HG02840 (cell line): ENCODE measurements around the gene TPSAB1.
"Not testable (repeated sequence)": the region's sequence is repeated elsewhere in the genome, so short reads cannot be mapped to it uniquely, and the experiment has no call there.

Source experiments
- ATAC-seq: cut with Tn5 transposase; IDR thresholded peaks from one replicate; pipeline ENCODE4 v1.9.1; 2021; ENCODE audit warnings: mild to moderate bottlenecking, moderate library complexity, moderate number of reproducible peaks; ENCODE audit not compliant: unreplicated experiment, low FRiP score

Gene TPSAB1

DNA sequence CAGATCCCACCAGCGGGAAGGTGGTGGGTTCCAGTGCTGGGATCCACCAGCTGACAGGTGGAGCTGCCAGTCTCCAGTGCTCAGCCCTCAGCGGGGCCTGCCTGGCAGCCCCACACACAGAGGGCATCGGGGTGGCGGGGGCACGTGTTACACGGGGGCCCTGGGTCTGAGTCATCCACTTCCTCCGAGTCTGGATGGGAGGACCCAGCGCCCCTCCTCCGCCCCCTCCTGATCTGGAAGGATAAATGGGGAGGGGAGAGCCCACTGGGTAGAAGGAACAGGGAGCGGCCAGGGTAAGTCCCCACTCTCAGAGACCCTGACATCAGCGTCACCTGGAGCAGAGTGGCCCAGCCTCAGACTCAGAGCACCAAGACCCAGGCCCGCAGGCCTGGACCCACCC is at the start of gene TPSAB1:
TSS of gene TPSAB1 (plus strand) at position 270 of the 400 bp plus-strand sequence. CDS start 234 bp downstream, outside the sequence.
- not testable (repeated sequence) for ATAC-seq

DNA sequence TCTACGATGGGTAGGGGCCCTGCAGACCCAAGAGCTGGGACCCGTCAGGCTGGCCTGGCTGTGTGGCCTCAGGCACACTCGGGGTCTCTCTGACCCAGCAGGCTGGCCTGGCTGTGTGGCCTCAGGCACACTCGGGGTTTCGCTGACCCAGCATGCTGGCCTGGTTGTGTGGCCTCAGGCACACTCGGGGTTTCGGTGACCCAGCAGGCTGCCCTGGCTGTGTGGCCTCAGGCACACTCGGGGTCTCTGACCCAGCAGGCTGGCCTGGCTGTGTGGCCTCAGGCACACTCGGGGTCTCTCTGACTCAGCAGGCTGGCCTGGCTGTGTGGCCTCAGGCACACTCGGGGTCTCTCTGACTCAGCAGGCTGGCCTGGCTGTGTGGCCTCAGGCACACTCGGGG is 49.7 kb upstream of the TPSAB1 start:
- ATAC-seq: not testable (repeated sequence)

DNA sequence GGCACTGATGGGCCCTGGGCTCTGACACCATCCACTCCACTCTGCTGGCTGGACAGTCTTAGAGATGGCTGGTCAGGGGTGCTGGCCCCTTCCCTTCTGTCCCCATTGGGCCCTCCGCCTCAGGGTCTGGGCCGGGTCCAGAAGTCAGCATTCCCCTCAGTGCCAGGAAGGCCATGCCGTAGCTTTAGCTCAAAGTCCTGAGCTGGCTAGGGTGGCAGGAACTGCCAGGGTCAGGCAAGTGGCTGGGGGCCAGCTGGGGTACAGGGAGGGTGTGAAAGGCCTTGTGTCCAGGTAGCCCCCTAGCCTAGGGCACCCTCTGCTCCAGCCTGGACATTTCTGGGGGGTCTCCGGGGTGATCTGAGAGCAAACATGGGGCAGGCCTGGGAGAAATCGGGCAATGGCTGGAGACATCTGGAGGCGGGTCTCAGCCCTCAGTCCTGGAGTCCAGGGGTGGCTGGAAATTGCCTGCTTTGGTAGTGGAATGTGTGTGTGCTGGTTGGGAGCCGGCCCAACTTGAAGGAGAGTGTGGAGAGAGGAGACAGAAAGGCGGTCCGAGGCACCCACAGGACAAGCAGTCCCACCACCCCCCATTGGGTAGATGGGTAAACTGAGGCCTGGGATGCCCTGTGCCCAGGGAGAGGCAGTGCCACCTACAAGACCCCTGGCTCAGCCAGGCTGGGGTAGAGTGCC is 48.0 kb upstream of the TPSAB1 start:
- no peak for ATAC-seq

DNA sequence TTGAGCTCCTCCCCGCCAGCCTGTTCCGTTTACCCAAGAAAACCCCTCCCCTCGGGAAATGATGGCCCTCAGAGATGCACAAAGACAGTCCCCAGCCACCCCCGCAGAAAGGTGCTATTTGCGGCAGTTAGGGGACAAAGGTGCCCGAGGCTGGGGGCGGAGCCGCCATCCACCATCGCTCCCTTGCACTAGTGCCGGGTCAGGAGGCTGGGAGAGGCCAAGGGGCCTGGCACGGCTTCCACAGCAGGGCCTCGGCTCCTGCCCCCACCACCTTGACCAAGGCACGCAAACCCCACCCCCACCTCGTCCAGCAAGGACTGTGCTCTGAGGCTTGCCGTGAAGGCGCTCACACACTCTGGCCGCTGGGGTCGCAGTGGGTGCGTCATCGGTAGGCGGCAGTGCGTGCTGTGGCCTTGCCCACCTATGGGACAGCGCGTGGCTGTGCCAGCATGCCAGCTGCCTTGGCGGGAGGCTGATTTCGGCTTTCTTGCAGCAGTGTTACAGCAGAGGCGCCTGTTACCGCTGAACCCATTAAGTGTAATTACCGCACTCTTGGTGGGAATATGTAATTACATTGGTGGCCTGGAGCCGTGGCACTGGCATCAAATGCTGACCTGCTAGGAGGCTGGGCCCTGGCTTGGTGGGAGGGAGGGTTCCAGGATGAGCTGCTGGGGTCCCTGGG is 47.2 kb upstream of the TPSAB1 start:
- no peak for ATAC-seq

DNA sequence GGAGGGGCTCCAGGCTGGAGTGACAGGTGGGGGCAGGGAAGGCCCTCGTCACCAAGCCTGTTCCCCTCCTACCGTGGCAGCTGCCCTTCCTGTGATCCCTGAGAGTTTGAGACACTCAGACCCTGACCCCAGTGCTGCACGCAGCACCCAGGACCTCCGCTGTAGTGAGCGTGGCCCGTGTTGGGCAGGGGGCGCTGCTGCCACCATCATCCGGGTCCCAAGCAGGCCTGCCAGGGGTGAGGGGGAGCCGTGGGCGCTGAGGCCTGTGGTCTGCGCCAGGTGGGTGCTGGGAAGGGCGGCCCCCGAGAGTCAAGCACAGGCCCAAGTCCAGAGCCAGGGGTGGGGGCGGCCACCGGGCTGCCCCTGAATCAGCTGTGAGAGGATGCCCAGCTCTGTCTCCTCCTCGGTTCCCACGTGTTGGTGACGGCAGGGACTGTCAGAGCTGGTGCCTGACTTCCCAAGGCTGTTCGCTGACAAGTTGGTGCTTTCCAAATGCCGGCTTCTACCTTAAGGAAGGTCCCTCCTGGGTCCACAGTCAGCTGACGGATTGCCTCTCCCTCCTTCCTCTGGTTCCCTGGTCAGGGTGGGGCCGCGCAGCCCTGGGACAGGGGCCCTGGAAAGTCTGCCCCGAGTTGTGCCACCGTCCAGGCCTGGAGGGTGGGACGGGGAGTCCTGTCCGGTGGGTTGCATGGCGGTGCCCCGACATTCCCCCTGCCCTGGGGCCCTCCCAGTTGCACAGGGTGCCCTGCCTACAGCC is 46.5 kb upstream of the TPSAB1 start:
- ATAC-seq: no peak

DNA sequence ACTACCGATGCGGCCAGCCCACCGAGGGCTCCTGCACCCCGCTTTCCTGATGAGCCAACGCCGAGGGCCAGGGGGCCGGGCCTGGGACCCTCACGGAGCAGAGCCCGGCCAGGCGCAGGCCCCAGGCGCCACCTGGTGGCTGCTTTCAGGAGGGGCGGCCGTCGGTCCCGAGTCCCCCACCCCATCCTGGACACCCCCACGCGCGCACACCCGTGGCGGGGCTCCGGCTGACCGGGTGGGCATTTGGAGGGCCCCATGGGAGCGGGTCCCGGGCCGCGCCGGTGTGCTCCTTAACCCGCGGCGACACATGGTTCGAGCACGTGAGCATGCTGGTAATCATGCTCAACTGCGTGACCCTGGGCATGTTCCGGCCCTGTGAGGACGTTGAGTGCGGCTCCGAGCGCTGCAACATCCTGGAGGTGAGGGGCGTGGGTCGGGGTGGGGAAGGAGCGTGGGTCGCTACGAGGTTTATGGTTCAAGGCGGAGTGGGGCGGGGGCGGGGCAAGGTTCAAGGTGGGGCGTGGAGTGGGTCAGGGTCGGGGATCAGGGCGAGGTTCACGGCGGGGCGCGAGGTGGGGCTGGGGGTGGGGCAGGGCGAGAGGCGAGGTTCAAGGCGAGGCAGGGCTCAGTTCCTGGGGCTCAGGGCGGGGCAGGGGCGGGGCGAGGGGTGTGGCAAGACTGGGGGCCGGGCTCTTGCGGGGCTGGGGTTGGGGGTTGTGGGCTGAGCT is 45.7 kb upstream of the TPSAB1 start:
- ATAC-seq: no peak

DNA sequence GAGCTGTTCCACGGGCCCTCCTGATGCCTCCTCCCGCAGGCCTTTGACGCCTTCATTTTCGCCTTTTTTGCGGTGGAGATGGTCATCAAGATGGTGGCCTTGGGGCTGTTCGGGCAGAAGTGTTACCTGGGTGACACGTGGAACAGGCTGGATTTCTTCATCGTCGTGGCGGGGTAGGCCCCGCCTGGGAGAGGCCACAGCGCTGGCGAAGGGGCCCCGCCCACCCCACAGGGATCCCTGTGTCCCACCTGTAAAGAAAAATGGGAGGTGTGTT is 45.2 kb upstream of the TPSAB1 start:
- no peak for ATAC-seq

DNA sequence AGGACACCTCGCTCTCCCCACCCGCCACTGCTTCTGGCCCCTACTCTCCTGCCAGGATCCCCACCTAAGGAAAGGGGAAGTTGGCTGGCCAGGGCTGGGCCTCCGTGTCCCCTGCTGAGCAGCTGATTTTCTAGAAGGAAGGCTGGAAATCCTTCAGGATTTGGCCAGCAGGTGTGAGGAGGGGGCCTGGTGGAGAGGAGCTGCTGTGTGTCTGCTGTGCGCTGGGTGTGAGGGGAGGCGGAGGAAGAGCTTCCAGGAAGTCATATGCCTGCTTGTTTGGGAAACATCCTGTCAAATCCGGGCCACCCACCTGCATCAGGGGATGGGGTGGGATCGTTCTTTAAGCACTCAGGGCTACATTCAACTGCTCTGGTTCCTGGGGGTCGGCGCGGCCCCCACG is 44.0 kb upstream of the TPSAB1 start:
- ATAC-seq: no peak

DNA sequence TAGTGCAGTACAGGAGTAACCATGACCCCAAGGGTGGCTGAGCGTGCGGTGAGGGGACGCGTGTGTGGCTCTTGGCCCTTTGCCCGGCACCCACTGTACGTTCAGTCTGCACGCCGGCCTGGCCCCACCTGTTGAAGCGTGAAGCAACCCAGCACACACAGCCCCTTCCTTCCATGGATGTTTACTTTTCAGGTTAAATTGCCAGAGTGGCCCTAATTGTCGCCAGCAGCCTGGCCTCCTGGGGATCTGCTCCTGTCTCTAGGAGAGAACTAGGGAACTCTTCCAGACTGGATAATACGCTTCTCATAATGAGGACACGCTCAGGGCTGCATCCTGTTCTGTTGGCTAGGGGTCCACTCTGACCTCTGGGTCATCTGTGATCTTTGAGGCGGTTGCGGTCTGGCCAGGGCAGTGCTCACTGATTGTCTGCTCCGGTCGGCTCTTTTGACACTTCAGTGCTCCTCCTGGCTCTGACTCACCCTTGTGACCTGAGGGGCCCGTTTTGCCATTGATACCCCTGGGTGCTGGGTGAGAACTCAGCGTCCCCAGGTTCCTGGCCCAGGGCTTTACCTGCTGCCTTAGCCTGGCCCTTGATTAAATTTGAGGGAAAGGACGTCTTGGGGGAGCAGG is 43.2 kb upstream of the TPSAB1 start:
- no peak for ATAC-seq

DNA sequence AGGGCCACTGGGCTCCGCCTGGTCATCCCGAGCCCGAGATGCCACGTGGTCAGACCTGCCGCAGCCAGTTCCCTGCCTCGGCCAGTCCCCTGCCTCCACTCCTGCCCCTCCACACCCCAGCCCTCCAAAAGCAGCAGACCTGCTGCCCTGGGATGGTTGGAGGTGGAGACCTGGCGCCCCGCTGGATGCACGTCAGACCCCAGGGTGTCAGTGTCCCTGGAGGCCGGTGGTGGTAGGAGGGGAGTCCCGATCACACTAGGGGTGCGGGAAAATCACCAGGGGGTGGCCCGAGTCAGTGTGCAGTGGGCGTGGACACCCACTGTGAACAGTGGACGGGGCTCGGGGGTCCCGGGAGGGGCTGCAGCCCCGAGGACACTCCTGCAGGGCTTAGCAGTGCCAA is 42.3 kb upstream of the TPSAB1 start:
- no peak for ATAC-seq

DNA sequence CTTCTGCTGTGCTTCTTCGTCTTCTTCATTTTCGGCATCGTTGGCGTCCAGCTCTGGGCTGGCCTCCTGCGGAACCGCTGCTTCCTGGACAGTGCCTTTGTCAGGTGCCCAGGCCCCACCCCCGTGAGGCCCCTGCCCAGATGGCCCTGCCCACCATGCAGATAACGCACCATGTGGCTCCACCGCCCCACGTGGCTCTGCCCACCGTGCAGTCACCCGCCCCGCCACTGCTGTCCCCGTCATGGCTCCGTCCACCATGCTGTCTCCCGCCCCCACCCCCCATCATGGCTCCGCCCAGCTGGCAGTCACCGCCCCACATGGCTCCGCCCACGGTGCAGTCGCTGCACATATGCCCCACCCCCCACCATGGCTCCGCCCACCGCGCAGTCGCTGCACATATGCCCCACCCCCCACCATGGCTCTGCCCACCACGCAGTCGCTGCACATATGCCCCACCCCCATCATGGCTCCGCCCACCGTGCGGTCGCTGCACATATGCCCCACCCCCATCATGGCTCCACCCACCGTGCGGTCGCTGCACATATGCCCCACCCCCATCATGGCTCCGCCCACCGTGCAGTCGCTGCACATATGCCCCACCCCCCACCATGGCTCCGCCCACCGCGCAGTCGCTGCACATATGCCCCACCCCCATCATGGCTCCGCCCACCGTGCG is 41.7 kb upstream of the TPSAB1 start:
- not testable (repeated sequence) for ATAC-seq

DNA sequence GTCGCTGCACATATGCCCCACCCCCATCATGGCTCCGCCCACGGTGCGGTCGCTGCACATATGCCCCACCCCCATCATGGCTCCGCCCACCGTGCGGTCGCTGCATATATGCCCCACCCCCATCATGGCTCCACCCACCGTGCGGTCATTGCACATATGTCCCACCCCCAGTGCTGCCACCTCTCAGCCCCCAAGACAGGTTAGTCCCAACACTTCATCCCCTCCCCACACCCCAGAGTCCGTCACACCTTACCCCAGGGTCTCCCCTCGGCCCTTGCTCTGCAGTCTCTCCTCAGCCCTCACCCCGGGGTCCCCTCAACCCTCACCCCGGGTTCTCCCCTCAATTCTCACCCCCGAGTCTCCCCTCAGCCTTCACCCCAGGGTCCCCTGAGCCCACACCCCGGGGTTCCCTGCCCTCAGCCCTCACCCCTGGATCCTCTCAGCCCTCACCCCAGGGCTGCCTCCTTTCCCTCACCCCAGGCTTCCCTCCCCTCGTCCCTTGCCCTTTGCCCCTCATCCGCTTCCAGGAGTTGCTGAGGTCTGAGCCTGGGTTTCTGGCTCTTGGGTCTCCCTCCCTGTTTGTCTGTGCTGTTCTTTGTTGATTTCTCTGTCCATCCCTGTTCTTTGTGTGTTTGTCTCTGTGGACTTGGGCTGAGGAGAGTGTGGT is 41.0 kb upstream of the TPSAB1 start:
- no peak for ATAC-seq

DNA sequence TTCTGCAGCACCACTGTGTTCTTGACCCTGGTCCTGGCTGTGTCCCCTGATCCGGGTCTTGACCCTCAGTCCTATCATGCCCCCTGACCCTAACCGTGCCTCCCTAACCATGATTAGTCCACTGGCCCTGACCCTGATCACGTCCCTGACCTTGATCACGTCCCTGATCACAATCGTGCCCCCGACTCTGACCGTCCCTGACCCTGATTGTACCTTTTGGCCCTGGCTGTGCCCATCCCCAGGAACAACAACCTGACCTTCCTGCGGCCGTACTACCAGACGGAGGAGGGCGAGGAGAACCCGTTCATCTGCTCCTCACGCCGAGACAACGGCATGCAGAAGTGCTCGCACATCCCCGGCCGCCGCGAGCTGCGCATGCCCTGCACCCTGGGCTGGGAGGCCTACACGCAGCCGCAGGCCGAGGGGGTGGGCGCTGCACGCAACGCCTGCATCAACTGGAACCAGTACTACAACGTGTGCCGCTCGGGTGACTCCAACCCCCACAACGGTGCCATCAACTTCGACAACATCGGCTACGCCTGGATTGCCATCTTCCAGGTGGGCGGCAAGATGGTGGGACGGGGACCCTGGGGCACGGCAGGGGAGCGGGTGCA is 40.4 kb upstream of the TPSAB1 start:
- no peak for ATAC-seq

DNA sequence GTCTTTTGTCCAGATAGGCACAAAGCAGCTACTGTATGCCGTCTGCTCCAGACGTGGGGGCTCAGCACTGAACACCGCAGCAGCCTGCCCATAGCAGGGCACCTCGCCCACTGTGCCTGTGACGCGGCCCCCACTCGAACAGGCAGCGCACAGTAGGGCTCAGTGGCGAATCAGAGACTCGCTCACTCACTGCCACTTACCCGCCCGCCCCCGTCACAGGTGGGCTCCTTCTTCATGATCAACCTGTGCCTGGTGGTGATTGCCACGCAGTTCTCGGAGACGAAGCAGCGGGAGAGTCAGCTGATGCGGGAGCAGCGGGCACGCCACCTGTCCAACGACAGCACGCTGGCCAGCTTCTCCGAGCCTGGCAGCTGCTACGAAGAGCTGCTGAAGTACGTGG is 39.1 kb upstream of the TPSAB1 start:
- ATAC-seq: no peak

DNA sequence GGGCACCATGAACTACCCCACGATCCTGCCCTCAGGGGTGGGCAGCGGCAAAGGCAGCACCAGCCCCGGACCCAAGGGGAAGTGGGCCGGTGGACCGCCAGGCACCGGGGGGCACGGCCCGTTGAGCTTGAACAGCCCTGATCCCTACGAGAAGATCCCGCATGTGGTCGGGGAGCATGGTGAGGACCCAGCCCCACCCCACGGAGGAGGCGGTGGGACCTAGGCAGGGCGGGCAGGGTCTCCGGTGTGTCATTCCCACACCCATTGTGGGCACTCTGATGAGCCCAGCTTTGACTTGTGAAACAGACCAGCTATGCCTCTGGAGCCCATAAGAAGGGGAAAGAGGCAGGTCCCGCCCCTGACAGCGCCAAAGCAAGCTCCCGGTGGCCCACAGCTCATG is 38.2 kb upstream of the TPSAB1 start:
- no peak for ATAC-seq

DNA sequence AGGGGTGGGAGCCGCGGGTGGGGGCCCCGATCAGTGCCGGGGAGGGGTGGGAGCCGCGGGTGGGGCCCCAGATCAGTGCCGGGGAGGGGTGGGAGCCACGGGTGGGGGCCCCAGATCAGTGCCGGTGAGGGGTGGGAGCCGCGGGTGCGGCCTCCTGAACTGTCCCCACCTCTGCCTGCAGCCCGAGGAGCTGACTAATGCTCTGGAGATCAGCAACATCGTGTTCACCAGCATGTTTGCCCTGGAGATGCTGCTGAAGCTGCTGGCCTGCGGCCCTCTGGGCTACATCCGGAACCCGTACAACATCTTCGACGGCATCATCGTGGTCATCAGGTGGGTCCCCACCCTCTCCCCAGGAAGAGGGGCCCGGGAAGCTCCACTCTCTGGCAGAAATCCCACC is 35.6 kb upstream of the TPSAB1 start:
- no peak for ATAC-seq

DNA sequence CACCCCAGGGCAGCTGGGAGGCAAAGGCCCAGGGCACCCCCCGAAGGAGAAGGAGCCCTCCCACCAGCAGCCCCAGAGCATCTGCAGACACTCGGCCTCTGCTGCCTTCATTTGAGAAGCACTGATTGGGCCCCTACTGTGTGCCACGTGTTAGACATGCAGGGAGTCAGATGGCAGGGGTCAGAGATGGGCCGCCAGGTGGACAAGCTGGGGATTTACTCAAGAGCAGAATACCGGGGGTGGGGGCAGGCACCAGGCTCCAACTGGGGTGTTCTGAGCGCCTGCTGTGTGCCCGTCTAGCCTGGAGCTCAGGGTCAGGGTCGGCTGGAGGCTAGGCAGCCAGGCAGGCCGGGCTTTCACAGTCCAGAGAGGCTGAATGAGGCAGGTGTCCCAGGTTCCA is 34.2 kb upstream of the TPSAB1 start:
- no peak for ATAC-seq

DNA sequence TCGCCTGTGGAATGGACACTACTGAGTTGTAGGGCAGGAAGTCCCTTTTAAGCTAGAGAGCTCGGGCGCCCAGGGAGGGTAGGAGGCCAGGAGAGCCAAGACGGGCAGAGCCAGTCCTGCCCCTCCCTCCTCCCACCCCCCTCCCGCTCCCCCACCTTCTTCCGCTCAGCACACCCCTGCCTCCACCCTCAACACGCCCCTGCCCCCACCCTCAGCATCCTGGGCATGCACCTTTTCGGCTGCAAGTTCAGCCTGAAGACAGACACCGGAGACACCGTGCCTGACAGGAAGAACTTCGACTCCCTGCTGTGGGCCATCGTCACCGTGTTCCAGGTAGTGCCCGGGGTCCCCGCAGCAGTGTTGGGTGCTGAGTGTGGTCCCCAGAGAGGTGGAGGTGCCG is 33.7 kb upstream of the TPSAB1 start:
- ATAC-seq: no peak

DNA sequence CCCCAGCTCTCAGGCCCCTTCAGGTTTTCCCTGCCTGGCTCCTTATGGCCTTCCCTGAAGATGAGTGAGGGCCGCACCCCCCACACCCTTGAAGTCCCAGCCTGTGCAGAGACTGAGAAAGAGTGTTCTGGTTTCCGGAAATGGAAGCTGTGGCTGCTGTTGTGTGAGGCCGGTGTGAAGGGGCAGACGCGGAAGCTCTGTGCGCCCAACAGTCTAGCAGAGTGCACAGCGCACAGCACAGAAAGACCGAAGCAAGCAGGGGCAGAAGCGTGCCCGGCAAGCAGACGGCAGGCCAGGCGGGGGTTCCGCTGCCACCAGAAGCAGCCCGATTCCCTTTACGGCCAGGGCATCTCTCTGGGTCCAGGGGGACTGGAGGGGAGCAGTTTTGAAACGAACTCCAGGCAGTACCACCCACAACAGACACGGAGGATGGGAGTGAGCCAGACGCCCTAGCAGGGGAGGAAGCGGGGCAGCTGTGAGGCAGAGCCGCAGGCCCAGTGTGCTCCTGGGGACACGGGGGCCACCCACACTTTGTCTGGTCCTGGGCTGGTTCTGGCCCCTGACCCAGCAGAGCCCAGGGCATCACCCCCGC is 32.2 kb upstream of the TPSAB1 start:
- no peak for ATAC-seq
